Heart left ventricle (tissue), 13 donors: ENCODE measurements around the gene MCTP2.

Source experiments
- CTCF ChIP-seq, 12 donors: fragments of 200-600 bp; sonication (generic) in 4 of 12; IDR thresholded peaks; one replicate each; pipeline versions ENCODE4 v1.5.0 to v1.8.0; 2018 to 2022; ENCODE audit warnings: antibody characterized with exemption in 12 of 12, mild to moderate bottlenecking in 5 of 12
- POLR2A ChIP-seq, 2 donors: fragments of 450-650 bp; IDR thresholded peaks; one replicate each; pipeline ENCODE4 v1.6.1; 2017; ENCODE audit warnings: antibody characterized with exemption in 2 of 2, mild to moderate bottlenecking in 2 of 2, moderate library complexity in 2 of 2
- donor health status: ischemic (EF 13 %, LVEDD 7.1; RV severe dilation, severe dysfunction).
- donor health status: DM: no; HTN: yes; CAD: no.
- donor health status: DM: no; HTN: no; CAD: no.
- donor health status: ischemic (EF 25% LVEDD 6.9; RV normal size, moderate dysfunction).
- donor health status: ischemic (EF 25% LVEDD 5.7; RV mildly dilated, moderate dysfunction).
- donor health status: ischemic (EF 35%, LVEDD 5.7; RV mildly dilated, moderate dysfunction).
- donor health status: nonischemic (EF 11% LVEDD 7.7; RV severe dilation, severe dysfunction).
- donor health status: DM: yes; HTN: yes; CAD: no.
- donor health status: PGD.
- donor health status: ischemic (EF 29% LVEDD 5.4; RV normal size, mild dysfunction).
- donor health status: nonischemic (EF 23%, LVEDD 6.1; RV moderate dilation, normal function).

- TF ChIP-seq CTCF (IDR thresholded peaks at IDR 0.05) (no peak), POLR2A (IDR thresholded peaks at IDR 0.05) (no peak)
These were observed 179.9 kb downstream of the MCTP2 start for GRCh38 chr15:94411285-94411684.
